Fibroblast of mammary gland (primary cell): ENCODE data around the gene BRME1.

Experiments used
- DNase-seq: peaks from one replicate; pipeline ENCODE4 v3.0.0-alpha.2; 2010; ENCODE audit warnings: low read depth
- H3K4me3 ChIP-seq: 2 replicates; pipeline ENCODE4 v1.5.1; 2011; ENCODE audit warnings: low read depth, mild to moderate bottlenecking, low read length, moderate library complexity; ENCODE audit not compliant: control insufficient read depth
- CTCF ChIP-seq: conservative IDR thresholded peaks from 2 replicates; pipeline ENCODE4 v1.5.1; 2011; ENCODE audit warnings: low read depth, low read length, inconsistent platforms; ENCODE audit not compliant: control insufficient read depth, insufficient read depth

The BRME1 gene

GRCh38 chr19:13883516-13884064 is 22.3 kb downstream of the BRME1 start:
- DNase-seq = no peak
- no peak overlapping the region for H3K4me3 ChIP-seq
- peak; percentile 31 for TF ChIP-seq CTCF

GRCh38 chr19:13882836-13883235 is 23.1 kb downstream of the BRME1 start:
- H3K4me3 ChIP-seq = no peak overlapping the region
- TF ChIP-seq CTCF = no peak
- DNase-seq = no peak

- no peak overlapping the region for H3K4me3 ChIP-seq
- no peak for TF ChIP-seq CTCF
Observed at GRCh38 chr19:13882419-13882795, 23.5 kb downstream of the BRME1 start.

GRCh38 chr19:13881692-13882418 is 24.1 kb downstream of the BRME1 start:
- no peak overlapping the region for H3K4me3 ChIP-seq
- peak; percentile 38 for DNase-seq
- no peak for TF ChIP-seq CTCF

More at GRCh38 chr19:13882419-13882795, 23.5 kb downstream of the BRME1 start:
- no peak for DNase-seq

GRCh38 chr19:13881251-13881691 is 24.6 kb downstream of the BRME1 start:
- DNase-seq = no peak
- TF ChIP-seq CTCF = no peak
- H3K4me3 ChIP-seq = no peak overlapping the region

- TF ChIP-seq CTCF = peak; percentile 87
- peak; percentile 95 for DNase-seq
- peak overlapping the region; percentile 23 for H3K4me3 ChIP-seq
Observed at GRCh38 chr19:13880059-13881043, 25.6 kb downstream of the BRME1 start.
